Osteoblast (primary cell): ENCODE measurements around the gene NHSL2. TPM values are rescaled to one million over a fixed set of nuclear protein-coding genes. Genes with fewer than 3 reads are reported as not detected.

Source experiments
- DNase-seq: peaks from one replicate; pipeline ENCODE4 v3.0.0; 2011; ENCODE audit warnings: low spot score, mixed read lengths; ENCODE audit not compliant: insufficient read length; ENCODE audit errors: missing footprints
- H2AFZ ChIP-seq: 2 replicates; pipeline ENCODE4 v1.6.0; 2011; ENCODE audit warnings: mild to moderate bottlenecking, low read length
- H3K27ac ChIP-seq: 2 replicates; pipeline ENCODE4 v1.5.1; 2011; ENCODE audit warnings: mild to moderate bottlenecking, low read depth, low read length, moderate library complexity
- H3K27me3 ChIP-seq: 2 replicates; pipeline ENCODE4 v1.6.0; 2012; ENCODE audit warnings: mild to moderate bottlenecking, control low read depth, inconsistent platforms, low read length, moderate library complexity; ENCODE audit not compliant: insufficient read depth
- H3K36me3 ChIP-seq: 2 replicates; pipeline ENCODE4 v1.5.1; 2011; ENCODE audit warnings: mild to moderate bottlenecking, low read length, control low read depth, moderate library complexity; ENCODE audit not compliant: insufficient read depth
- H3K4me1 ChIP-seq: 2 replicates; pipeline ENCODE4 v1.5.1; 2011; ENCODE audit warnings: mild to moderate bottlenecking, low read length, control low read depth, moderate library complexity; ENCODE audit not compliant: insufficient read depth
- H3K4me2 ChIP-seq: 2 replicates; pipeline ENCODE4 v1.6.0; 2011; ENCODE audit warnings: mild to moderate bottlenecking, low read length; ENCODE audit not compliant: insufficient read depth
- H3K4me3 ChIP-seq: fragments of 200-600 bp; sonication (generic); 3 replicates; pipeline ENCODE4 v1.5.1; 2012; ENCODE audit warnings: mild to moderate bottlenecking, low read length, inconsistent platforms; ENCODE audit not compliant: insufficient read depth
- H3K79me2 ChIP-seq: 2 replicates; pipeline ENCODE4 v1.6.0; 2012; ENCODE audit warnings: mild to moderate bottlenecking, low read length, control low read depth, inconsistent platforms; ENCODE audit not compliant: insufficient read depth
- H3K9me3 ChIP-seq: 2 replicates; pipeline ENCODE4 v1.5.1; 2011; ENCODE audit warnings: low read depth, low read length, control low read depth
- H4K20me1 ChIP-seq: 2 replicates; pipeline ENCODE4 v1.6.0; 2012; ENCODE audit warnings: mild to moderate bottlenecking, low read length, control low read depth; ENCODE audit not compliant: insufficient read depth
- total RNA-seq: library from RNA; depleted of rRNA; stranded (reverse); fragments of >200 nt; gene quantifications from 2 replicates; pipeline ENCODE4 v1.2.3, GENCODE V29; 2012
- TF ChIP-seq, protein P1 (sequence below): IDR thresholded peaks from 2 replicates; pipeline ENCODE4 v1.5.1; 2011; ENCODE audit warnings: mild to moderate bottlenecking, low read depth, low read length, moderate library complexity; ENCODE audit errors: extremely low read depth

The NHSL2 gene
- total RNA-seq, 1 donor, result 1.1 TPM

DNA sequence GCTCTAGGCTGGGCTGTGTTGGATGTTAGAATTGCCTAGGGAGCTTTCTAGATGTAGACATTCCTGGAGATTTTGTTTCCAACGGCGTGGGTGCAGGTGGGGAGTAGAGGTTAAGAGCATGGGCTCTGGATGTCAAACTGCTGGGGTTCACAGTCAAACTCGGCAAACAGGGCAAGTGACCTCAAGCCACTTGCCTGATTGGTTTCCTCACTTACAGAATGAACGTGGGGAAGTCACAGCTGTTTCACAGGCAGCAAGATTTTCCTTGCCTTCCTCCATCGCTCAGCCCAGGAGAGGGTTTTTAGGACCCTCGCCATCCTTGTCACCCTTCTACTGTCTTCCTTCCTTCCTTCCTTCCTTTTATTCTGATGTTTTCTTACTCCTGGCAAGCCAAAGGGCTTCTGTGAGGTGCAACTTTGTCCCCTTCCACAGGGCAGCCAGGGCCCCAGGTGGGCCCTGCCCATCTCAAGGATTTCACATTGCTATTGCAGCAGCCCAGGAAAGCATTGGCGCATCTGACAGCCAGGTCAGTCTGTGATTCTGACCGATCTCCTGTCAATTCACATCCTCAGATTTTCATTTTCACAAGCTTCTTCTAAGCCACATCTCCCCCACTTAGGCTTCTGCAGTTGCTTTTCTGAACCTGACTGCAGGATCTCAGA is 214.0 kb downstream of the NHSL2 start:
- Histone ChIP-seq H3K4me3 (no peak overlapping the region), H3K36me3 (no peaks in the 10 kb centered on the region), H4K20me1 (no peaks in the 10 kb centered on the region), H3K27me3 (peaks cover 24% of the 10 kb centered on the region), H3K9me3 (no peaks in the 10 kb centered on the region), H3K4me1 (peaks cover 24% of the 10 kb centered on the region), H3K79me2 (no peaks in the 10 kb centered on the region), H3K27ac (no peak overlapping the region), H2AFZ (no peak overlapping the region), H3K4me2 (no peak overlapping the region)
- TF ChIP-seq, protein P1, sequence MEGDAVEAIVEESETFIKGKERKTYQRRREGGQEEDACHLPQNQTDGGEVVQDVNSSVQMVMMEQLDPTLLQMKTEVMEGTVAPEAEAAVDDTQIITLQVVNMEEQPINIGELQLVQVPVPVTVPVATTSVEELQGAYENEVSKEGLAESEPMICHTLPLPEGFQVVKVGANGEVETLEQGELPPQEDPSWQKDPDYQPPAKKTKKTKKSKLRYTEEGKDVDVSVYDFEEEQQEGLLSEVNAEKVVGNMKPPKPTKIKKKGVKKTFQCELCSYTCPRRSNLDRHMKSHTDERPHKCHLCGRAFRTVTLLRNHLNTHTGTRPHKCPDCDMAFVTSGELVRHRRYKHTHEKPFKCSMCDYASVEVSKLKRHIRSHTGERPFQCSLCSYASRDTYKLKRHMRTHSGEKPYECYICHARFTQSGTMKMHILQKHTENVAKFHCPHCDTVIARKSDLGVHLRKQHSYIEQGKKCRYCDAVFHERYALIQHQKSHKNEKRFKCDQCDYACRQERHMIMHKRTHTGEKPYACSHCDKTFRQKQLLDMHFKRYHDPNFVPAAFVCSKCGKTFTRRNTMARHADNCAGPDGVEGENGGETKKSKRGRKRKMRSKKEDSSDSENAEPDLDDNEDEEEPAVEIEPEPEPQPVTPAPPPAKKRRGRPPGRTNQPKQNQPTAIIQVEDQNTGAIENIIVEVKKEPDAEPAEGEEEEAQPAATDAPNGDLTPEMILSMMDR, result no peak
- DNase-seq, result no peak

- no peak for DNase-seq
- peaks cover 27% of the 10 kb centered on the region for H3K27me3 ChIP-seq
- H2AFZ ChIP-seq, result no peak overlapping the region
- H4K20me1 ChIP-seq, result no peaks in the 10 kb centered on the region
- no peak overlapping the region for H3K4me3 ChIP-seq
- TF ChIP-seq, protein P1, result no peak
- no peak overlapping the region for H3K4me2 ChIP-seq
- no peaks in the 10 kb centered on the region for H3K36me3 ChIP-seq
- H3K9me3 ChIP-seq, result no peaks in the 10 kb centered on the region
- H3K79me2 ChIP-seq, result no peaks in the 10 kb centered on the region
- no peak overlapping the region for H3K27ac ChIP-seq
- peaks cover 24% of the 10 kb centered on the region for H3K4me1 ChIP-seq
Measured at GRCh38 chrX:72125331-72126047, 214.8 kb downstream of the NHSL2 start.

- Histone ChIP-seq H2AFZ (no peak overlapping the region), H3K4me3 (no peak overlapping the region), H3K4me1 (peaks cover 23% of the 10 kb centered on the region), H3K36me3 (no peaks in the 10 kb centered on the region), H3K4me2 (peak overlapping the region; percentile 20), H3K79me2 (no peaks in the 10 kb centered on the region), H3K27me3 (peaks cover 31% of the 10 kb centered on the region), H3K9me3 (no peaks in the 10 kb centered on the region), H3K27ac (no peak overlapping the region), H4K20me1 (no peaks in the 10 kb centered on the region)
- TF ChIP-seq, protein P1, result no peak
- peak; percentile 54 for DNase-seq
Measured at GRCh38 chrX:72126048-72126415, 215.4 kb downstream of the NHSL2 start.

GRCh38 chrX:72126539-72127140 is 216.0 kb downstream of the NHSL2 start:
- Histone ChIP-seq H3K79me2 (no peaks in the 10 kb centered on the region), H3K27me3 (peaks cover 31% of the 10 kb centered on the region), H2AFZ (no peak overlapping the region), H3K4me3 (no peak overlapping the region), H3K9me3 (no peaks in the 10 kb centered on the region), H3K36me3 (no peaks in the 10 kb centered on the region), H4K20me1 (no peaks in the 10 kb centered on the region), H3K4me2 (peak overlapping the region; percentile 20), H3K4me1 (peaks cover 20% of the 10 kb centered on the region), H3K27ac (no peak overlapping the region)
- TF ChIP-seq, protein P1, result peak; percentile 97
- DNase-seq, result peak; percentile 97
